ENCODE data around the gene TRMT2A. TPM values are rescaled to one million over a fixed set of nuclear protein-coding genes. Genes with fewer than 3 reads are reported as not detected.

TRMT2A gene
- total RNA-seq, 1 experiment from 2014 or later = 39.9 TPM

GRCh38 chr22:20133930-20134549 is 17.0 kb upstream of the TRMT2A start:
- Histone ChIP-seq H3K27ac (no peak overlapping the region), H3K9me3 (replicated peaks) (no peaks in the 10 kb centered on the region), H3K4me1 (replicated peaks) (peaks cover 12% of the 10 kb centered on the region), H3K36me3 (peaks cover 7% of the 10 kb centered on the region), H3K27me3 (replicated peaks) (no peaks in the 10 kb centered on the region), H3K4me3 (no peak overlapping the region)
- DNase-seq (ENCODE audit: low read depth in 1 of 2, low spot score in 2 of 2) = no peak

GRCh38 chr22:20132686-20133246 is 15.7 kb upstream of the TRMT2A start:
- Histone ChIP-seq H3K4me1 (replicated peaks) (peaks cover 12% of the 10 kb centered on the region), H3K27me3 (replicated peaks) (no peaks in the 10 kb centered on the region), H3K9me3 (replicated peaks) (no peaks in the 10 kb centered on the region), H3K27ac (no peak overlapping the region), H3K36me3 (peaks cover 12% of the 10 kb centered on the region), H3K4me3 (peak overlapping the region; percentile 92)
- DNase-seq (ENCODE audit: low read depth in 1 of 2, low spot score in 2 of 2) = no peak

GRCh38 chr22:20131859-20132685 is 15.0 kb upstream of the TRMT2A start:
- no peaks in the 10 kb centered on the region for H3K9me3 ChIP-seq (replicated peaks)
- H3K27me3 ChIP-seq (replicated peaks) = no peaks in the 10 kb centered on the region
- no peak overlapping the region for H3K27ac ChIP-seq
- H3K36me3 ChIP-seq = peaks cover 19% of the 10 kb centered on the region
- peaks cover 12% of the 10 kb centered on the region for H3K4me1 ChIP-seq (replicated peaks)
- H3K4me3 ChIP-seq = peak overlapping the region; percentile 92
- no peak for DNase-seq (ENCODE audit: low read depth in 1 of 2, low spot score in 2 of 2)

GRCh38 chr22:20131597-20131858 is 14.5 kb upstream of the TRMT2A start, which contains the start of gene ZDHHC8:
Gene ZDHHC8 (plus strand): TSS chr22:20131804. CDS start chr22:20131948, 144 bp downstream.
- no peak for DNase-seq (ENCODE audit: low read depth in 1 of 2, low spot score in 2 of 2)
- H3K4me1 ChIP-seq (replicated peaks) = peaks cover 12% of the 10 kb centered on the region
- no peaks in the 10 kb centered on the region for H3K27me3 ChIP-seq (replicated peaks)
- H3K27ac ChIP-seq = peak within 1 kb of the TSS; percentile 45
- H3K4me3 ChIP-seq = peak within 1 kb of the TSS; percentile 92
- H3K36me3 ChIP-seq = peaks cover 23% of the 10 kb centered on the region
- H3K9me3 ChIP-seq (replicated peaks) = no peaks in the 10 kb centered on the region

- H3K27ac ChIP-seq = peak overlapping the region; percentile 45
- peak; percentile 64 to 85 for DNase-seq (ENCODE audit: low read depth in 1 of 2, low spot score in 2 of 2)
Measured at GRCh38 chr22:20130731-20131596, 13.9 kb upstream of the TRMT2A start.

GRCh38 chr22:20130319-20130718 is 13.3 kb upstream of the TRMT2A start:
- H3K4me3 ChIP-seq = no peak overlapping the region
- no peak for DNase-seq (ENCODE audit: low read depth in 1 of 2, low spot score in 2 of 2)
- peaks cover 35% of the 10 kb centered on the region for H3K36me3 ChIP-seq
- H3K27me3 ChIP-seq (replicated peaks) = no peaks in the 10 kb centered on the region
- no peak overlapping the region for H3K27ac ChIP-seq
- peaks cover 12% of the 10 kb centered on the region for H3K4me1 ChIP-seq (replicated peaks)
- H3K9me3 ChIP-seq (replicated peaks) = no peaks in the 10 kb centered on the region

More at GRCh38 chr22:20130731-20131596, 13.9 kb upstream of the TRMT2A start:
- Histone ChIP-seq H3K4me1 (replicated peaks) (peaks cover 12% of the 10 kb centered on the region), H3K4me3 (peak overlapping the region; percentile 92), H3K36me3 (peaks cover 29% of the 10 kb centered on the region), H3K27me3 (replicated peaks) (no peaks in the 10 kb centered on the region), H3K9me3 (replicated peaks) (no peaks in the 10 kb centered on the region)

GRCh38 chr22:20129747-20130014 is 12.7 kb upstream of the TRMT2A start:
- DNase-seq (ENCODE audit: low read depth in 1 of 2, low spot score in 2 of 2) = no peak
- Histone ChIP-seq H3K4me3 (no peak overlapping the region), H3K9me3 (replicated peaks) (no peaks in the 10 kb centered on the region), H3K27ac (no peak overlapping the region), H3K36me3 (peaks cover 42% of the 10 kb centered on the region), H3K4me1 (replicated peaks) (peaks cover 12% of the 10 kb centered on the region), H3K27me3 (replicated peaks) (no peaks in the 10 kb centered on the region)

- Histone ChIP-seq H3K4me3 (no peak overlapping the region), H3K27ac (no peak overlapping the region), H3K36me3 (peaks cover 47% of the 10 kb centered on the region), H3K27me3 (replicated peaks) (no peaks in the 10 kb centered on the region), H3K9me3 (replicated peaks) (no peaks in the 10 kb centered on the region), H3K4me1 (replicated peaks) (peaks cover 12% of the 10 kb centered on the region)
- no peak for DNase-seq (ENCODE audit: low read depth in 1 of 2, low spot score in 2 of 2)
Measured at GRCh38 chr22:20128902-20129746, 12.1 kb upstream of the TRMT2A start.

GRCh38 chr22:20128619-20128901 is 11.5 kb upstream of the TRMT2A start:
- Histone ChIP-seq H3K9me3 (replicated peaks) (no peaks in the 10 kb centered on the region), H3K4me1 (replicated peaks) (peaks cover 12% of the 10 kb centered on the region), H3K27ac (no peak overlapping the region), H3K27me3 (replicated peaks) (no peaks in the 10 kb centered on the region), H3K4me3 (no peak overlapping the region), H3K36me3 (peaks cover 53% of the 10 kb centered on the region)
- no peak for DNase-seq (ENCODE audit: low read depth in 1 of 2, low spot score in 2 of 2)

- H3K36me3 ChIP-seq = peaks cover 55% of the 10 kb centered on the region
- H3K4me3 ChIP-seq = no peak overlapping the region
- DNase-seq (ENCODE audit: low read depth in 1 of 2, low spot score in 2 of 2) = no peak
- H3K4me1 ChIP-seq (replicated peaks) = peaks cover 11% of the 10 kb centered on the region
- H3K9me3 ChIP-seq (replicated peaks) = no peaks in the 10 kb centered on the region
- H3K27me3 ChIP-seq (replicated peaks) = no peaks in the 10 kb centered on the region
- H3K27ac ChIP-seq = no peak overlapping the region
Measured at GRCh38 chr22:20127869-20128618, 11.0 kb upstream of the TRMT2A start.

- H3K27ac ChIP-seq = no peak overlapping the region
- H3K9me3 ChIP-seq (replicated peaks) = no peaks in the 10 kb centered on the region
- H3K4me1 ChIP-seq (replicated peaks) = peaks cover 5% of the 10 kb centered on the region
- peaks cover 56% of the 10 kb centered on the region for H3K36me3 ChIP-seq
- DNase-seq (ENCODE audit: low read depth in 1 of 2, low spot score in 2 of 2) = no peak
- H3K4me3 ChIP-seq = no peak overlapping the region
- H3K27me3 ChIP-seq (replicated peaks) = no peaks in the 10 kb centered on the region
Measured at GRCh38 chr22:20127318-20127868, 10.4 kb upstream of the TRMT2A start.

GRCh38 chr22:20126284-20127029 is 9.4 kb upstream of the TRMT2A start:
- H3K27ac ChIP-seq = no peak overlapping the region
- H3K9me3 ChIP-seq (replicated peaks) = no peaks in the 10 kb centered on the region
- H3K36me3 ChIP-seq = peaks cover 61% of the 10 kb centered on the region
- H3K27me3 ChIP-seq (replicated peaks) = no peaks in the 10 kb centered on the region
- no peak overlapping the region for H3K4me3 ChIP-seq
- no peak for DNase-seq (ENCODE audit: low read depth in 1 of 2, low spot score in 2 of 2)
- no peaks in the 10 kb centered on the region; the same call in 1 of the 2 replicates for H3K4me1 ChIP-seq (replicated peaks)
